Activated CD4-positive, alpha-beta T cell treated with anti-CD3 and anti-CD28 coated beads, Interleukin-2, amount 50 U/mL, for 48 hours (primary cell): ENCODE measurements around the gene SRGAP2C.
"Not testable (repeated sequence)": the region's sequence is repeated elsewhere in the genome, so short reads cannot be mapped to it uniquely, and the experiment has no call there.

Experiments
- DNase-seq, 2 experiments: peaks; one replicate each; pipeline ENCODE4 v3.0.0-alpha.2; 2020

Gene SRGAP2C

DNA sequence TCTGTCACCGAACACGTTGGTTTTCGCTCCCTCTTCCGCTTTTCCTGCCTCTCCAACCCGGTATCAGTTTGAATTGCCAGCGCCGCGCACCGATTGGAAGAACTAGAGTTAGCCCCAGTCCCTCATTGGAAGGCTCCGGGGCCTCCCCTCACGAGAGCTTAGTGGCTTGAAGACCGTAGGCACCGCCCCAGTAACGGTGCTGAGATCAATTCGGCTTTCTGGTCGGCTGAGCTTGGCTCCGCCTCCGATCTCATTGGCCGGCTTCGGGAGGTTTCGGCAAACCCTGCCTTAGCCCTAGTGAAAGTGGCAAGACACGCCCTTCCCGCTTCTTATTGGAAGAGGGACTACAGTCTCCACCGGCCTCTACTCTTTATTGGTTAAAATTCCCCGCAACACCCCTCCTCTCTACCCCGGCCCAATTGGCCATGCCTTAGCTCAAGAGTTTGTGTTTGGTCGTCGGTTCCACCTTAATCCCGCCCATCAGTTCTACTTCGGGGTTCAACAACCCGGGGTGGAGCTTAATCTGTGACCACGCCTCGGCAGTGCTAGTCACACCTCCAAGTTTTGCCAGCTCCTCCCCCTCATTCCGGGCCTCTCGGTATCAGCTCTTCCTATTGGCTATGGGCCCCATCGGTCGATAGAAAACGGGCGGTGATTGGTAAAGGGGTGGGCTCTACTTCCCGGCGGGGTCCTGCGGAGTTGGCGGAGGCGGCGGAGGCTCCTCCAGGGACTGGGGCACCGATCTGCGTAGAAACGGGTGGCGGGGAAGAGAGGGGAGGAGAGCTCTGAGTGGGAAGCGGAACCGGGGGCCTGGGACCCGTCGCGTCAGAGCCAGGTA is at the start of gene SRGAP2C, which contains the start of gene FAM72B:
TSS of gene SRGAP2C (plus strand) at position 686 of the 838 bp plus-strand sequence. CDS start 2,472 bp downstream, outside the sequence.
TSS of gene FAM72B (minus strand) at position 51 of the 838 bp plus-strand sequence. CDS start 851 bp downstream, outside the sequence.
- DNase-seq: peak; percentile 82 to 89

GRCh38 chr1:121140393-121140792 is 44.4 kb upstream of the SRGAP2C start:
- not testable (repeated sequence) for DNase-seq

GRCh38 chr1:121148489-121149190 is 36.1 kb upstream of the SRGAP2C start:
- not testable (repeated sequence) for DNase-seq

- not testable (repeated sequence) for DNase-seq
Measured at GRCh38 chr1:121151294-121151693, 33.5 kb upstream of the SRGAP2C start.

DNA sequence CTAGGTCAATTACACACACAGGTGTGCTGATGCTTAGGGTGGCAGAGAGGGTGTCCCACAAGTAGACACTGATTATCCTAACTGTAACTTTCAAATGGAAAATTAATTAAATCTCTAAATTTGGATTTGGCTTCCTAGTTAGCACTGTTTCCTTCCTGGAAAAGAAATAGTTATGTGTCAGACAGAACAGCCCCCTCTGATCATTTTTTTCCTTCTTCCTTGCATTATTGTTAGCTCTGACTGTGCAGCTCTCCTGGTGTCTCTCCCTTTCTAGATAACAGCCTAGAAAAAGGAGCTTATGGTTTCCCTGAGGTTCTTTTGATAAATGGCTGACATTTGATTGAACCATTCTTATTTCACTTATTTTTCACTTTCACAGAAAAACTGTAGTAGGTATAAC is 32.0 kb upstream of the SRGAP2C start:
- DNase-seq: not testable (repeated sequence)

DNA sequence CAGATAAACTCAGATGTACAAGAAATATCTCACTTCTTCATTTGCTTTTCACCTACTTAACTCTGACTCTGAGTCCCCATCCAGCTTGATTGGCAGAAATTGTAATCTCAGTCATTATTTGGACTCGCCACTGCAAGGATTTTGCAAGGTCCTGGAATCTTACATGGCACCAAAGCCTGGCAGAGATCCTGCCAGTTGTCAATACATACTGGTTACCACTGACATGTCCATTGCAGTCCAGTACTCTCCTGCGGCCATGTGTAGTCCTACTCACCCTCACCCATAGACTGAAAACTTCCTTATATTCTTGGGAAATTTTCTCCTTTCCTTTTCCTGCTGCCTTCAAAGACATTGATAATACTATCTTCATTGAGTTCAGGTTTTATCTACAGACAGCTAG is 30.0 kb upstream of the SRGAP2C start:
- DNase-seq: not testable (repeated sequence)

GRCh38 chr1:121155671-121156358 is 29.0 kb upstream of the SRGAP2C start:
- DNase-seq: not testable (repeated sequence)

DNA sequence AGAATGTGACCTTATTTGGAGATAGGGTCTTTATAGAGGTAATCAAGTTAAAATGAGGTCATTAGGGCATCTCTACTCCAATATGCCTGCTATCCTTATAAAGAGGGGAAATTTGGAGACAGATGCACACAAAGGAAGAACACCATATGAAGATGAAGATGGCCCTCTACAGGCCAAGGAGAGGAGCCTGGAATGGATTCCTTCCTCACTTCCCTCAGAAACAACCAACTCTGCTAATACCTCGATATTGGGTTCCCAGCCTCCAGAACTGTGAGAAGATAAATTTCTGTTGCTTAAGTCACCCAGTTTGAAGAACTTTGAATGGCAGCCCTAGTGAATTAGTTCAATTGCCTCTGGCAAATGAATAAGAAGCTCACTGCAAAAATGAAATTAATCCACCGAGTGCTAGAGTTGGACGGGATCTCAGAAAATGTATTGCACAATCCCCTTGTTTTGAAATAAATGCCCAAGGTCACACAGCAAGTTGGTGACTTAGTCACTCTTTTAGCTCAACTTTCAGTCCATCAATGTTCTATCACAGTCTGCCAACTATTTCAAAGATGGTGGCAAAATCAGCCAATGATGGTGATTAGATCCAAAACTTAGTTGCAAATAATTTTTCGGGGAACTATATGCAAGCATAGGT is 27.7 kb upstream of the SRGAP2C start:
- not testable (repeated sequence) for DNase-seq

- not testable (repeated sequence) for DNase-seq
Measured at GRCh38 chr1:121157609-121158008, 27.2 kb upstream of the SRGAP2C start.

GRCh38 chr1:121160118-121160517 is 24.7 kb upstream of the SRGAP2C start:
- DNase-seq: not testable (repeated sequence)

DNA sequence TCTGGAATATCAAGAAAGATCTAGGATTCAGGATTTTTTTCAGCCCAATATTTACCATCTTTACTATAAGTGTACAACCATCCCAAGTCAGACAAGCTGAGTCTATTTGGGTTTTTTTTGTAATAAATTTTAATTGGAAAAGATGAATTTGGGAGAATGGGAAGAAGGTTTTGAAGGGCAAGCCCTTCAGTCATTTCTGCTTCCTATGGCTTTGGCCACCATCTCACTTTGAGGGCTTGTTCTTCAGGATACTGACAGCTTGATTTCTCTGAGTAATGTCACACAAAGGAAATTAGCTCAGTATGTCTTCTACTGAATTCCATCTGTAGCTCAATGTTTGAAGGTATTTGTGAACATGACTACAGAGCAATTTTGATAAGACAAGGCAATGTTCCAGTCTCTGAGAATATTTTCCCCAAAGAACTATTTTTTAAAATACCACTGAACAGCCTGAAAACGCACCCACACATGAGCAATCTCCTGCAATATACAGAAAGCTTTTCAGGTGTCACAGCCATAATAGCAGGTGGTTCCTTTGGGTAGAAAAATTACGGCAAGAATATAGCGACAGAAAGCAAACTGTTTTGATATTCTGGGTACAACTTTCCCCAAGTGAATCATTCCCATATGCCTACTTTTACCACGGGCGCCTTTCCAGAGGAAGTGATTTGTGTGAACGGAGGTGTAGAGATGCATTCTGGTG is 23.4 kb upstream of the SRGAP2C start:
- DNase-seq: not testable (repeated sequence)

DNA sequence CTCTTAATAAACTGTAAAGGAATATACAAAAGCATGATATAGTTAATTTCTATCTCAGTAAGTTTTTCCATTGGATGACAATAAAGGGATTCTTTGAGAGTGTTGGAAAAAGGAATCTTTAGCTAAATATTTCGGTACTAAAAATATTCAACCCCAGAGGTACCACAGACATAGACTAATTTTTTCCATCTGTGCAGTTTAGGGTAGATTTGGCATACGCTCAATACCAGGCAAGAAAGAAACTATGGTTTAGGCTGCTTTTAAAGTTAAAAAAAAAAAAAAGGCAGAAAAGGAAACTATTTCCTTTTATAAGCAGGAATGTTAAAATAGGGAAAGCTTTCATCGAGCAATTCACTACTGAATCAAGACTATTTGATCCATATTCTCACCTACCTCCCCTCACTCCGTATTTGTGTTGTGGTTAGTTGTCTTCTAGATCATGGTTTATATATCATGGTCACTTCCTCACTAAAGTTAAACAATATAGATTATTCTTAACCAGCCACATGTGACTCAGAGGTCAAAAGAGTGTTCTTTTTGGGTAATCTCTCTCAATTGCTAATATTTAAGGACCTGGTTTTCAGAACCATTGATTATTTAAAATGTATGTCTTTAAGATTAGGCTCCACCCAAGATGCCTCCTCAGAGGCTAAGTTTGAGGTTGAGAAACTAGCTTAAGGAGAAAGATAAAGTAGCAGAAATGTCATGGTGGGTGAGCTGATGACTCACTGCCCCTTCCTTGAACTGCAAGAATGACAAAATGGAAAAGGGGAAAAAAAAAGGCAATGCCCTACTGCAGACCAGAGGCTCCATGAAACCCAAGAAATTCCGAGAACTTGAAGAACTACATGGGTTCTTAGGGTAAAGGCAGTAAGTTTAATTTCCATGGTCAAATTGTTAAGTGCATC is 20.7 kb upstream of the SRGAP2C start:
- DNase-seq: not testable (repeated sequence)

DNA sequence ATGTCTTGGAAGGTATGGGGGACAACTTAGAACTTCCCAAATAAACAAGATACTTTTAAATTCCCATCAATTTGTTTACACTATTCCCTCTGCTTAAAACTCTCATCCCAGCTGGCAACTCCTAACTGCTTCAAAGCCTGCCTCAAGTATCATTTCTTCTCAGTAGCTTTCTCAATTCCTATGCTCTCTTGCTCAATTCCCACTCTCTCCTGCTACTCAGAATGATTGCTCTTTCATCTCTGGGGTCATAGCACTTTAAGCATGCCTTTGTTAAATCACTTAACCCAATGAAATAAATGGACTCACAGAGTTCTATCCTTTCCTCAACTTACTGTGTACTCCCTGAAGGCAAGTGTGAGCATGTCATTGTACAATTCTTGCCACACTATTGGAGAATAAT is 19.5 kb upstream of the SRGAP2C start:
- not testable (repeated sequence) for DNase-seq

- DNase-seq: not testable (repeated sequence)
Measured at GRCh38 chr1:121167225-121167738, 17.5 kb upstream of the SRGAP2C start.

DNA sequence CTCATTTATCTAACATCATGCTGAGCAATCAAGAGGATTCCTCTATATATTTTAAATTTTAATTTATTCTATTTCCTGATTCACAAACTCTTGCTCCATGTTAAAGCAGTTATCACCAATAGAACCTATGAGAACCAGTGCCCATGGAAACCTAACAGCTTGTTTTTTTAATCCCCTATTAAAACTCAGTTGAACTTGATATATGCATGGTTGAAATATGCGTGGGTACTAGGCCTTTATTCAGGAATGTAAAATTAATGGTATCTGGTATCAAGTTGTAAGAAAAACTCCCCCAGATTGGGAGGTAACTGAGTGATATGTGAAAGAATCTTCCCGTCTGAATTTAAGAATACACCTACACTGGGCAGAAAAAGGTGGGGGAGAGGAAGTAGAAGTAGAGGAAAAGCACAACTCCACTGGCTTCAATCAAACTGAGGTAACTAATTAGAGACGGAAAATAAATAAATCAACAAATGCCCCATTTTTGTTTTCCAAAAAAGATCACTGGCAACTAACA is 16.6 kb upstream of the SRGAP2C start:
- not testable (repeated sequence) for DNase-seq

- DNase-seq: not testable (repeated sequence)
Measured at GRCh38 chr1:121176649-121177048, 8.1 kb upstream of the SRGAP2C start.

GRCh38 chr1:121178197-121178596 is 6.6 kb upstream of the SRGAP2C start:
- not testable (repeated sequence) for DNase-seq

GRCh38 chr1:121183867-121184266 is 908 bp upstream of the SRGAP2C start:
- peak; percentile 5 to 14 for DNase-seq

- DNase-seq: not testable (repeated sequence)
Measured at GRCh38 chr1:121185140-121185708, 449 bp downstream of the SRGAP2C start.

DNA sequence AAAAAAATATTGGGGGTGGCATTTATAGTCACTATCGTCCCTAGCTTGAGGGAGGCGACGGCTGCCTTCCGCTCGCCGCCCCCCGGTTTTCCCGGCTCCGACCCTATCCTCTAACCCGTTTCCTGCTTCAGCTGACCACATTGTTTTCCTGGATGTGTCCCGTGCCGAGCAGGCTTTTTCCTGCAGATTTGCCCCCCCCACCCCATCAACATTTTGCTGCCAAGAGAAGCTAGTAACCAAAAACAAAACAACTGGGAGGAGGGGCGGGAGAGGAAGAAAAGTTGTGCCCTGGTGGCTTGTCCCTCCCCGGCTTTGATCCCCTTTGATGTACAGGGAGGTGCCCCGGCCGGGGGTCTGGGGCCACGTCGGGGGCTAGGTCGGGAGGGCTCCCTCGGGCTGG is 1.4 kb downstream of the SRGAP2C start:
- not testable (repeated sequence) for DNase-seq
